GM11168 (cell line): ENCODE data around the gene ZNF3.

Experiments
- in situ Hi-C: fragments of 300-500 bp; cut with MboI; formaldehyde crosslinking; loops from one replicate; pipeline ENCODE4 v1.12.0; 2022; ENCODE audit warnings: low sequenced_read_pairs; ENCODE audit not compliant: unreplicated experiment

Gene ZNF3

GRCh38 chr7:100061518-100062193 is 19.9 kb downstream of the ZNF3 start:
- in situ Hi-C loops = no loop called here

- in situ Hi-C loops = no loop called here
Measured at GRCh38 chr7:100059251-100059739, 22.2 kb downstream of the ZNF3 start.

GRCh38 chr7:100057006-100057405 is 24.5 kb downstream of the ZNF3 start:
- in situ Hi-C loops = no loop called here

GRCh38 chr7:100053215-100053614 is 28.3 kb downstream of the ZNF3 start:
- in situ Hi-C loops = no loop called here

GRCh38 chr7:100051611-100052010 is 29.9 kb downstream of the ZNF3 start:
- in situ Hi-C loops = no loop called here

GRCh38 chr7:100049441-100050291 is 31.9 kb downstream of the ZNF3 start, which contains the start of gene ZSCAN21:
Gene ZSCAN21 (plus strand): TSS chr7:100049774. CDS start chr7:100057007, 7,233 bp downstream.
- in situ Hi-C loops = no loop called here

GRCh38 chr7:100048680-100049079 is 32.8 kb downstream of the ZNF3 start:
- in situ Hi-C loops = no loop called here

GRCh38 chr7:100044718-100045117 is 36.8 kb downstream of the ZNF3 start:
- in situ Hi-C loops = no loop called here

GRCh38 chr7:100040575-100040974 is 40.9 kb downstream of the ZNF3 start:
- in situ Hi-C loops = no loop called here

GRCh38 chr7:100038326-100038725 is 43.2 kb downstream of the ZNF3 start:
- in situ Hi-C loops = no loop called here

- in situ Hi-C loops = no loop called here
Measured at GRCh38 chr7:100035876-100036275, 45.6 kb downstream of the ZNF3 start.

GRCh38 chr7:100034871-100035510 is 46.5 kb downstream of the ZNF3 start:
- in situ Hi-C loops = no loop called here

- in situ Hi-C loops = no loop called here
Measured at GRCh38 chr7:100033526-100033925, 48.0 kb downstream of the ZNF3 start.

GRCh38 chr7:100029596-100029995 is 51.9 kb downstream of the ZNF3 start:
- in situ Hi-C loops = no loop called here

- in situ Hi-C loops = no loop called here
Measured at GRCh38 chr7:100027197-100027596, 54.3 kb downstream of the ZNF3 start.

- in situ Hi-C loops = no loop called here
Measured at GRCh38 chr7:100024020-100024619, 57.4 kb downstream of the ZNF3 start.

GRCh38 chr7:100023526-100023925 is 58.0 kb downstream of the ZNF3 start:
- in situ Hi-C loops = no loop called here

GRCh38 chr7:100022621-100023020 is 58.9 kb downstream of the ZNF3 start:
- in situ Hi-C loops = no loop called here

GRCh38 chr7:100021297-100021696 is 60.2 kb downstream of the ZNF3 start:
- in situ Hi-C loops = no loop called here
